SJCRH30 (cell line): ENCODE results near the gene HRAS. TPM values are rescaled to one million over a fixed set of nuclear protein-coding genes. Genes with fewer than 3 reads are reported as not detected.

ENCODE experiments used
- DNase-seq, 2 experiments: peaks; one replicate each; pipeline ENCODE4 v3.0.0-alpha.2; 2015 to 2020
- H3K27ac ChIP-seq: fragments of 250-450 bp; sonication (Bioruptor Pico); 2 replicates; pipeline ENCODE4 v1.5.1; 2020; ENCODE audit warnings: mild to moderate bottlenecking, moderate library complexity
- H3K27me3 ChIP-seq: fragments of 250-450 bp; sonication (Bioruptor Pico); 2 replicates; pipeline ENCODE4 v1.5.1; 2020; ENCODE audit warnings: mild to moderate bottlenecking, moderate library complexity
- H3K36me3 ChIP-seq: fragments of 250-450 bp; sonication (Bioruptor Pico); 2 replicates; pipeline ENCODE4 v1.5.1; 2020; ENCODE audit warnings: mild to moderate bottlenecking, moderate library complexity
- H3K4me1 ChIP-seq: fragments of 250-450 bp; sonication (Bioruptor Pico); 2 replicates; pipeline ENCODE4 v1.5.1; 2020; ENCODE audit warnings: mild to moderate bottlenecking, moderate library complexity
- H3K4me3 ChIP-seq: fragments of 250-450 bp; sonication (Bioruptor Pico); 2 replicates; pipeline ENCODE4 v1.5.1; 2020; ENCODE audit warnings: mild to moderate bottlenecking, moderate library complexity
- H3K9me3 ChIP-seq: fragments of 250-450 bp; sonication (Bioruptor Pico); replicated peaks from 2 replicates; pipeline ENCODE4 v1.5.1; 2020; ENCODE audit warnings: mild to moderate bottlenecking, moderate library complexity
- total RNA-seq: library from RNA; depleted of rRNA; stranded (reverse); fragments of >200 nt; shearing (Covaris generic); gene quantifications from 2 replicates; pipeline ENCODE4 v1.2.3, GENCODE V29; 2014

The HRAS gene
- total RNA-seq, 1 experiment from 2014 or later = 75.7 TPM

DNA sequence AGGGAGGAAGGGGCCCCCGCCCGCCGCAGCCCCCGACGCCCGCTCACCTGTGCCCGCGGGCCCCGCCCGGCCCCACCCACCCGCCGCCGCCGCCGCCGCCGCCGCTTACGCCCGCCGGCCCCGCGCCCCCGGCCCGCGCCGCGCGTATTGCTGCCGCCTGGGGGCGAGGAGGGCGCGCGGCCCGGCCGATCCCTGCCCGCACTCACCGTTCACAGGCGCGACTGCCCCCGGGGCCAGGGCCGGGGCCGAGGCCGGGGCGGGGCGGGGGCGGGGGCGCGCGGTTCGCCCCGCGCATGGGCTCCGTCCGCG lies 212 bp downstream of the HRAS start:
- Histone ChIP-seq H3K4me3 (peak overlapping the region; percentile 79), H3K4me1 (no peaks in the 10 kb centered on the region), H3K27ac (no peak overlapping the region), H3K27me3 (no peaks in the 10 kb centered on the region), H3K36me3 (peaks cover 12% of the 10 kb centered on the region), H3K9me3 (no peaks in the 10 kb centered on the region)
- DNase-seq = no peak

GRCh38 chr11:534396-535209 lies 773 bp downstream of the HRAS start:
- H3K9me3 ChIP-seq = no peaks in the 10 kb centered on the region

DNA sequence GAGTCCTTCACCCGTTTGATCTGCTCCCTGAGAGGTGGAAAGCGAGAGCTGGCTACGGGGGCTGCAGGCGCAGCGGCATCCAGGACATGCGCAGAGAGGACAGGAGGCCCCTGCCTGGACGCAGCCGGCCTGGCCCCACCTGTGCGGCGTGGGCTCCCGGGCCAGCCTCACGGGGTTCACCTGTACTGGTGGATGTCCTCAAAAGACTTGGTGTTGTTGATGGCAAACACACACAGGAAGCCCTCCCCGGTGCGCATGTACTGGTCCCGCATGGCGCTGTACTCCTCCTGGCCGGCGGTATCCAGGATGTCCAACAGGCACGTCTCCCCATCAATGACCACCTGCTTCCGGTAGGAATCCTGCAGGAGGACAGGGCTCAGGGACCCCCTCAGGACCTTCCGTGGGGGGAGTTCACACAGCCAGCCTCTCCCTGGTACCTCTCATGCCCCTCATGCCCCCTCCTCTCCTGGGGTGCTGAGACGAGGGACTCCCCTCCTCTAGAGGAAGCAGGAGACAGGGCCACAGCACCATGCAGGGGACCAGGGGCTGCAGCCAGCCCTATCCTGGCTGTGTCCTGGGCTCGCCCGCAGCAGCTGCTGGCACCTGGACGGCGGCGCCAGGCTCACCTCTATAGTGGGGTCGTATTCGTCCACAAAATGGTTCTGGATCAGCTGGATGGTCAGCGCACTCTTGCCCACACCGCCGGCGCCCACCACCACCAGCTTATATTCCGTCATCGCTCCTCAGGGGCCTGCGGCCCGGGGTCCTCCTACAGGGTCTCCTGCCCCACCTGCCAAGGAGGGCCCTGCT lies 1.6 kb downstream of the HRAS start:
- no peaks in the 10 kb centered on the region for H3K27me3 ChIP-seq
- H3K36me3 ChIP-seq = peaks cover 12% of the 10 kb centered on the region
- no peak overlapping the region for H3K27ac ChIP-seq
- peaks cover 10% of the 10 kb centered on the region for H3K4me1 ChIP-seq
- DNase-seq = no peak
- H3K4me3 ChIP-seq = no peak overlapping the region; the same call in 1 of the 2 replicates
- H3K9me3 ChIP-seq = no peaks in the 10 kb centered on the region

More at GRCh38 chr11:534396-535209, 773 bp downstream of the HRAS start:
- Histone ChIP-seq H3K4me3 (peak overlapping the region; percentile 79), H3K27ac (no peak overlapping the region), H3K27me3 (no peaks in the 10 kb centered on the region), H3K4me1 (peaks cover 2% of the 10 kb centered on the region), H3K36me3 (peaks cover 12% of the 10 kb centered on the region)
- DNase-seq = peak in 1 of 2 experiments; percentile 35

DNA sequence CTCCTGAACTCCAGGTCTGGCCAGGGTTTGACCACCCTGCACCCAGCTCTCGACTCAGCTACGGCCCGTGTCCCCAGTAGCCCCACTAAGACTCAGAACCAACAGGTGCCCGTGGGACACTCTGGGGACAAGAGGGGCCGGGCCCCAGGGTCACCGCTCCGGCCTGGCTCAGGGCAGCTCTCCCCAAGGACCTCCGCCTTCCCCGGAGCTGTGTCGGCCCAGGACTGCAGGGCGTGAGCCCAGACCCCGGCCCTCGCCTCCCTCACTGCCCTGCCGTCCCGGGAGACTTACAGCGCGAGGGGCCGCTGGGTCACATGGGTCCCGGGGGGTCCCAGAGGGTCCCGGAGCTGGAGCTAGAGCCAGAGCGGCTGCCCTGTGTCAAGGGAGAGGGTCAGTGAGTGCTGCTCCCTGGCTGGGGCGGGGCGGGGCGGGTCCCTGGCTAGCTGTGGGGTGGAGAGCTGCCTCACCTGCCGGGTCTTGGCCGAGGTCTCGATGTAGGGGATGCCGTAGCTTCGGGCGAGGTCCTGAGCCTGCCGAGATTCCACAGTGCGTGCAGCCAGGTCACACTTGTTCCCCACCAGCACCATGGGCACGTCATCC lies 2.3 kb downstream of the HRAS start:
- H3K27me3 ChIP-seq = no peaks in the 10 kb centered on the region
- H3K36me3 ChIP-seq = peaks cover 12% of the 10 kb centered on the region
- H3K4me1 ChIP-seq = peaks cover 16% of the 10 kb centered on the region
- H3K9me3 ChIP-seq = no peaks in the 10 kb centered on the region
- DNase-seq = no peak
- H3K4me3 ChIP-seq = no peak overlapping the region
- H3K27ac ChIP-seq = no peak overlapping the region

DNA sequence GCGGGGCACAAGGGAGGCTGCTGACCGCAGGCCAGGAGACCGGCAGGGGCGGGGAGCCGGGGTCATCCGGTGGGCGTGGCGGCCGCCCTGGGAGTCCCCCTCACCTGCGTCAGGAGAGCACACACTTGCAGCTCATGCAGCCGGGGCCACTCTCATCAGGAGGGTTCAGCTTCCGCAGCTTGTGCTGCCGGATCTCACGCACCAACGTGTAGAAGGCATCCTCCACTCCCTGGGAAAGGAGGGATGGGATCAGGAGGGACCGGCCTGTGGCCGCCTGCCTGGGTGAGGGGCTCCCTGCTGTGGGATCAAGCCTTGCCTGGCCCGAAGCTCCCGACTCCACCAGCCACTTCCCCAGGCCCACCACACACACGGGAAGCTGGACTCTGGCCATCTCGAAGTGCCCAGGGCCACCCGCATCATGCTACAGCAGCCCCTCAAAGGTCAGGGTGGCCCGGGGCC lies 2.8 kb downstream of the HRAS start:
- H3K27ac ChIP-seq = no peak overlapping the region
- peaks cover 17% of the 10 kb centered on the region for H3K4me1 ChIP-seq
- no peaks in the 10 kb centered on the region for H3K27me3 ChIP-seq
- peaks cover 12% of the 10 kb centered on the region for H3K36me3 ChIP-seq
- DNase-seq = no peak
- no peaks in the 10 kb centered on the region for H3K9me3 ChIP-seq
- H3K4me3 ChIP-seq = no peak overlapping the region

DNA sequence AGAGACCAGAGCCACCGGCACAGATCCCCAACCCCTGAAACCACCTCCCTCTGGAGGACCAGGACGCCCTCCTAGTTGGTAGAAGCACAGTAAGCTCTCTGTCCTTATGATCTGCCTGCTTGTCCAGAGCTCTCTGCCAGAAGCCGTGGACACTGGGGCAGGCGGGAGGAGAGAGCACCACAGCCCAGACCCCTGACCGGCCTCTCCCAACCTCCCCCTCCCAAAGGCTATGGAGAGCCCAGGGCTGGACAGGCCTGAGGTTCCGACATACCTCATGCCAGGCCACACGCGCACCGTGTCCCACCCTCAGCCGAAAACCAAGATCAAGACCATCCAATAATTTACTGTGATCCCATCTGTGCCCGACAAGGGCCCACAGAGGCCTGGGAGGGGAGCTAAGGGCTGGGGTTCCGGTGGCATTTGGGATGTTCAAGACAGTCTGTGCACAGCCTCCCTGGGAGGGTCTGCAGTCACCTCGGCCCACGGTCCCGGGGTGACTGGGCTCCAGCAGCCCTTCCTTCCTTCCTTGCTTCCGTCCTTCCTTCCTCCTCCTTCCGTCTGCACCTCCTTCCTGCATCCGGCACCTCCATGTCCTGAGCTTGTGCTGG lies 3.4 kb downstream of the HRAS start:
- no peak overlapping the region for H3K27ac ChIP-seq
- H3K4me1 ChIP-seq = peaks cover 17% of the 10 kb centered on the region
- peaks cover 12% of the 10 kb centered on the region for H3K36me3 ChIP-seq
- H3K27me3 ChIP-seq = no peaks in the 10 kb centered on the region
- no peak overlapping the region for H3K4me3 ChIP-seq
- no peaks in the 10 kb centered on the region for H3K9me3 ChIP-seq
- no peak for DNase-seq

DNA sequence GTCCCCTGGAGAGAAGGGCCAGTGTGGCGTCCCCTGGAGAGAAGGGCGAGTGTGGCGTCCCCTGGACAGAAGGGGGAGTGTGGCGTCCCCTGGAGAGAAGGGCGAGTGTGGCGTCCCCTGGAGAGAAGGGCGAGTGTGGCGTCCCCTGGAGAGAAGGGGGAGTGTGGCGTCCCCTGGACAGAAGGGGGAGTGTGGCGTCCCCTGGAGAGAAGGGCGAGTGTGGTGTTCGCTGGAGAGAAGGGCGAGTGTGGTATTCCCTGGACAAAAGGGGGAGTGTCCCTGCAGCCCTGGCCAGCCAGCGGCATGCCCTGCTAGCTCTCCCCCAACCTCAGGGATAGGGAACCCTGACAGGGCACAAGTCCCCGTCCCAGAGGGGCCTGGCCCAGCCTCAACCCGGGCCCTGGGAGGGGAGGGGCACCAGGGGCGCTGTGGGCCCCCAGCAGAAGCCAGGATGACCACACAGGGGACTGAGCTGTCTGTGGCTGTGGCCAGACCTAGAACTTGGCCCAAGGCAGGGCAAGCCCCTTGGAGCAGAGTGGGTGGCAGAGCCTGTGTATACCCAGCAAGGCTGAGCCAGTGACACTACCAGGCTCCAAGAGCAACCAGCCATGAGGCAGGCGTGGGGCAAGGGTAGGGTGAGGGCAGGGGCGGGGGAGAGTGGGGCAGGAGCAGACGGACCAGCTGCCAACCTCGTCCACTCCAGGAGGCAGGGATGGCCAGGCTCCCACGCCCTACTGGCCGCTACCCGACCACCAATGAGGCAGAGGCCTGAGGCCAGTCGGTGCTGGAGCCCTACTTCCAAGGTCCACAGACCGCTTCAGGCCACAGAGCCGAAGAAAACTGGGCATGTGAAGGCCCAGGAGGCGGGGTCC lies 4.2 kb downstream of the HRAS start:
- no peaks in the 10 kb centered on the region for H3K9me3 ChIP-seq
- H3K36me3 ChIP-seq = peaks cover 12% of the 10 kb centered on the region
- no peak overlapping the region for H3K27ac ChIP-seq
- peaks cover 17% of the 10 kb centered on the region for H3K4me1 ChIP-seq
- H3K27me3 ChIP-seq = no peaks in the 10 kb centered on the region
- H3K4me3 ChIP-seq = no peak overlapping the region
- DNase-seq = no peak

DNA sequence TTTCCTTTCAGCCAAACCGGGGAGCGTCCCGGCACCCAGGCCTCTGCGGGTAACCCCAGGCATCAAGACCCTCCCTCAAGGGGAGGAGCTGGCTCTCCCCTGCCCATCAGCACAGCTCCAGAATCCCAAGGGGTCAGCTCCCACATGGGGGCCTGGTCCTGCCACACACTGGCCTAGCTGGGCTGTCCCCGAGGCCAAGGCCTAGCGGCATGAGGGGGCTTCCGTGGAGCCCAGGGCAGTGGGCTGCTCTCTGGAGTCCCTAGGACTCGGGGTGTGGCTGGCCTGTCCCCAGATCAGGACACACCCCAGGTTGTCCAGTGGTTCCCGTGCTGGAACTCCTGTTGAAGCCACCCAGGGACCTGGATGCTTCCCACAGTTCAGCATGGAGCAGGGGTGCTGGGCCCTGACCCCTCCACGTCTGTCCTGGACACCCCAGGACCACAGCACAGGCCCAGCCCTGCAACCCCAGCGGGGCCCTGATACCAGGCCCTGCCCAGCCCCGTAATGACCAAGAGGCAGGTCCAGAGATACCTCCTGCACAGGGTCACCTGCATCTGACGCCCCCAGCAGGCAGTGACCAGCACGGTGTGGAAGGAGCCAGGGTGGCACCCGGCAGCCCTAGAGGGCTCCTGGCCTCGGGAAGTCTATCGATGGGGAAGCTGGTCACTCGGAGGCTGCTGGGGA lies 5.5 kb downstream of the HRAS start:
- Histone ChIP-seq H3K36me3 (peaks cover 12% of the 10 kb centered on the region), H3K27ac (no peak overlapping the region), H3K4me1 (peaks cover 17% of the 10 kb centered on the region), H3K4me3 (no peak overlapping the region), H3K9me3 (no peaks in the 10 kb centered on the region), H3K27me3 (no peaks in the 10 kb centered on the region)
- DNase-seq = no peak

DNA sequence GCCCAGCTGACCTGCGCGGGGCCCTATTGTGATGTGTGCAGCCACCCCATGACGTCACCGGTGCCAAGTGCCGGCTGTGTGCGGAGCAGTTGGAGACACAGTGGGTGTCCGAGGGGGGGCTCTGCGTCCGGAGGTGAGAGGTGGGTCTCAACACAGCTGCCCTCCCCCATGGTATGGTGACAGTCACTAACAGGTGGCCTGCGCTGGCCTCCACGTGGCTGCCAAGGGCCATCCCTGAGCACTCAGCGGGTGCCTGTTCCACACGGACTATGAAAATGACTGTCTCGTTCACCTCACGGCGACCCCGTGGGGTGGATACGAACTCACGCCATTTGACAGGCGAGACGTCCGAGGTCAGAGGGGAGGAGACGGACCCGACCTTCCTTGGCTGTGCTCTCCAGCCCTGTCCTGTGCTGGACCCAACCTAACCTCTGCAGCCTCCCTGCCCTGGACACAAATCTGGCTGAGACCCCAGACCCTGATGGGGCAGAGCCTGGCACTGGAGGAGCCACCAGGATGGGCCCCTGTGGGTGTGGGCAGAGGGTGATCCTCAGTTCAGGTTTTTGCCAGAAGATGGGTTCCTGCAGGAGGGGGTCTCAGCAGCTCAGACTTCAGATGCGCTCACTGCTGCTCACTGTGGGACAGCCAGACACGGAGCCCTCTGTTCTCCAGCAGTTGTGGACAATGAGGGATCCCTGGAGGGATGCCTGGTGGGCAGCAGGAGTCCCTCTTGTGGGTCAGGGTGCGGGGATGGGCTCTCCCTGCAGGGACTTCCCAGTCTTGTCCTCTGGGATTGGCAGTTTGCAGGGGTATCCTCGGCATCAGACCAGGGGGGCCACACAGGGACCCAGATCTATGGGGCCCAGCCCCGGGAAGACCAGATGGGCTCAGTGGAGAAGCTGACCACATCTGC lies 6.3 kb downstream of the HRAS start:
- peak overlapping the region; percentile 57 for H3K27ac ChIP-seq
- peak; percentile 90 to 92 for DNase-seq

DNA sequence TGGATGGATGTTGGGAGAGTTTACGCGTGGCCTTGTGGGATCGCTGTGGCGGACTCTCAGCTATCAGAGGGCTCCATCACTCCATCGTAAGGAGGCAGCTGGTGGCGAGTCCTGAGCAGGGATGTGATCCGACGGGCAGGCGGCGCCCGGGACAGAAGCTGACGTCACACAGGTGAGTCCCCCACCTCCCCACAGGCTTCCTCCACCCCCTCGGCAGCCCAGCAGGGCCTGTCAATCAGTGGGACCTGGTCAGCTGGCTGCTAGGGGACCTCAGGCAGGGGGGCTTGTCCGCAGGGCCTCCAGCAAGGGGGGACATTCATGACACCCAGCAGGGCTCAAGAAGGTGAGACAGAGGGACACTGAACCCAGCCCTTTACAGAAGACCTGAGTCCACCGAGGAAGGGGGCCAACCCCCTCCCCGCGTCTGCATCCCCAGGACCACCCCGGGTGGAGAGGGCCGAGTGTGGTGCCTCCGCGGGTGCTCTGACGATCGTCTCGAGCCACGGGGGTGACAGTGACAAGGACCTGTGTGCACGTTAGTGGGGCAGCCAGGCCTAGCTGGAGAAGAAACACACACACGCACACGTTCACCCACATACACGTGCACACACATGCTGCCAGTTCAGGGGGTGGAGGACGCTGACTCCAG lies 7.1 kb downstream of the HRAS start:
- DNase-seq = peak; percentile 37 to 45

More for the DNA sequence above, 6.3 kb downstream of the HRAS start:
- Histone ChIP-seq H3K4me1 (peaks cover 17% of the 10 kb centered on the region), H3K9me3 (no peaks in the 10 kb centered on the region), H3K36me3 (peaks cover 12% of the 10 kb centered on the region), H3K4me3 (peak overlapping the region; percentile 18), H3K27me3 (no peaks in the 10 kb centered on the region)

GRCh38 chr11:526192-526591 lies 9.2 kb downstream of the HRAS start:
- Histone ChIP-seq H3K27me3 (no peaks in the 10 kb centered on the region), H3K4me3 (no peak overlapping the region), H3K27ac (no peak overlapping the region), H3K4me1 (peaks cover 17% of the 10 kb centered on the region), H3K9me3 (no peaks in the 10 kb centered on the region), H3K36me3 (no peaks in the 10 kb centered on the region)
- no peak for DNase-seq

More for the DNA sequence above, 7.1 kb downstream of the HRAS start:
- Histone ChIP-seq H3K9me3 (no peaks in the 10 kb centered on the region), H3K27ac (peak overlapping the region; percentile 57), H3K36me3 (peaks cover 8% of the 10 kb centered on the region), H3K4me3 (peak overlapping the region; percentile 18), H3K4me1 (peaks cover 17% of the 10 kb centered on the region), H3K27me3 (no peaks in the 10 kb centered on the region)

DNA sequence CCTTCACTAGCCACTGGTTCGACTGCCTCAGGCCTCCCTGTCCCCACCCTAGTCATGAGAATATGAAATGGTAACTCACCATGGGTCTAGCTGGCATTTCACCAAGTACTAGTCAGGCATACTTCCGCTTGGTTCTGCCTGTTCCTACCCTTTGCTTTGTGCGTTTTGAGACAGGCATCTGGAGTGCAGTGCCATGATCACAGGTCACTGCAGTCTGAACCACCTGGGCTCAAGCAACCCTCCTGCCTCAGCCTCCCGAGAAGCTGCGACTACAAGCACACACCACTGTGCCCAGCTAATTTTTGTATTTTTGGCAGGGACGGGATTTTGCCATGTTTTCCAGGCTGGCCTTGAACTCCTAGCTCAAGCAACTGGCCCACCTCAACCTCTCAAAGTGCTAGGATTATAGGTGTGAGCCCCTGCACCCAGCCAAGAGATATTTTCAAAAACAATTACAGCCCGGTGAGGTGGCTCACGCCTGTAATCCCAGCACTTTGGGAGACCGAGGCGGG lies 14.1 kb downstream of the HRAS start:
- Histone ChIP-seq H3K27me3 (no peaks in the 10 kb centered on the region), H3K36me3 (no peaks in the 10 kb centered on the region), H3K4me1 (no peaks in the 10 kb centered on the region), H3K4me3 (no peak overlapping the region), H3K9me3 (0 out of 2 replicates have a peak, but pooled peaks cover 6% of the 10 kb centered on the region), H3K27ac (no peak overlapping the region)
- no peak for DNase-seq
